HepG2 (cell line): Measurements from ENCODE around the gene PGC.

Experiments
- ATF1 ChIP-seq: IDR thresholded peaks from 2 replicates; pipeline ENCODE4 v1.6.1; 2016; ENCODE audit warnings: mild to moderate bottlenecking, control low read depth
- CTCF ChIP-seq: sonication (generic); formaldehyde crosslinking; IDR thresholded peaks from 2 replicates; pipeline ENCODE4 v1.5.0; 2020; ENCODE audit warnings: mild to moderate bottlenecking, missing genetic modification reagents, moderate library complexity
- ETS1 ChIP-seq: sonication (generic); formaldehyde crosslinking; IDR thresholded peaks from 2 replicates; pipeline ENCODE4 v1.4.0; 2020; ENCODE audit warnings: missing genetic modification reagents
- MED1 ChIP-seq: sonication (generic); formaldehyde crosslinking; IDR thresholded peaks from 2 replicates; pipeline ENCODE4 v1.4.0; 2020; ENCODE audit warnings: missing genetic modification reagents
- POLR2AphosphoS5 ChIP-seq: IDR thresholded peaks from 2 replicates; pipeline ENCODE4 v1.6.1; 2012; ENCODE audit warnings: low read depth, low read length
- REST ChIP-seq, 2 experiments: IDR thresholded peaks; 2 replicates each; pipeline ENCODE4 v1.6.1; 2011 to 2012; ENCODE audit warnings: low read length in 2 of 2, borderline replicate concordance in 1 of 2, low read depth in 1 of 2, mild to moderate bottlenecking in 1 of 2, moderate library complexity in 1 of 2
- TAF1 ChIP-seq: sonication (generic); formaldehyde crosslinking; IDR thresholded peaks from 2 replicates; pipeline ENCODE4 v1.4.0; 2020; ENCODE audit warnings: missing genetic modification reagents
- TBP ChIP-seq: sonication (generic); formaldehyde crosslinking; IDR thresholded peaks from 2 replicates; pipeline ENCODE4 v1.5.0; 2020; ENCODE audit warnings: missing genetic modification reagents
- ZHX1 ChIP-seq: sonication (generic); formaldehyde crosslinking; IDR thresholded peaks from 2 replicates; pipeline ENCODE4 v1.8.1; 2022; ENCODE audit warnings: low read depth, mild to moderate bottlenecking, missing genetic modification reagents
- ZNF580 ChIP-seq: IDR thresholded peaks from 2 replicates; pipeline ENCODE4 v1.6.1; 2016; ENCODE audit warnings: low read depth, borderline replicate concordance
- ZNF740 ChIP-seq: sonication (generic); formaldehyde crosslinking; IDR thresholded peaks from 2 replicates; pipeline ENCODE4 v1.4.0; 2020; ENCODE audit warnings: missing genetic modification reagents
- ZNF777 ChIP-seq: sonication (generic); formaldehyde crosslinking; IDR thresholded peaks from 2 replicates; pipeline ENCODE4 v1.4.0; 2020; ENCODE audit warnings: missing genetic modification reagents
- ZNF83 ChIP-seq: sonication (generic); formaldehyde crosslinking; IDR thresholded peaks from 2 replicates; pipeline ENCODE4 v1.4.0; 2020; ENCODE audit warnings: missing genetic modification reagents, mild to moderate bottlenecking, borderline replicate concordance

GRCh38 chr6:41722969-41723529 is 24.1 kb downstream of the PGC start:
- TF ChIP-seq CTCF (CRISPR knock-in tag): no peak
- no peak for TF ChIP-seq ATF1 (CRISPR knock-in tag)
- no peak for TF ChIP-seq REST (IDR thresholded peaks at IDR 0.05; ENCODE audit: borderline replicate concordance in 1 of 2, low read depth in 1 of 2, low read length in 2 of 2)
- TF ChIP-seq TBP (CRISPR knock-in tag): no peak
- TF ChIP-seq ZNF83: no peak
- no peak for TF ChIP-seq MED1 (CRISPR knock-in tag)
- no peak for TF ChIP-seq ZHX1 (CRISPR knock-in tag)
- TF ChIP-seq ETS1: no peak
- no peak for TF ChIP-seq POLR2AphosphoS5
- no peak for TF ChIP-seq TAF1 (CRISPR knock-in tag)
- TF ChIP-seq ZNF740 (CRISPR knock-in tag): no peak
- no peak for TF ChIP-seq ZNF777 (CRISPR knock-in tag)
- no peak for TF ChIP-seq ZNF580 (CRISPR knock-in tag)
